NCI-H82 (cell line): ENCODE results near the gene AQP10.
"Not testable (repeated sequence)": the region's sequence is repeated elsewhere in the genome, so short reads cannot be mapped to it uniquely, and the experiment has no call there.

Source experiments
- DNase-seq: peaks from one replicate; lab custom pipeline; 2025; lab: John Stamatoyannopoulos, UW

The AQP10 gene

GRCh38 chr1:154344977-154345837 lies 24.3 kb downstream of the AQP10 start:
- DNase-seq = peak; percentile 78

GRCh38 chr1:154346276-154346917 lies 25.5 kb downstream of the AQP10 start:
- no peak for DNase-seq

- DNase-seq = no peak
Measured at GRCh38 chr1:154347961-154348360, 27.1 kb downstream of the AQP10 start.

GRCh38 chr1:154348429-154349076 lies 27.7 kb downstream of the AQP10 start:
- no peak for DNase-seq

GRCh38 chr1:154349121-154349520 lies 28.2 kb downstream of the AQP10 start:
- DNase-seq = no peak

- DNase-seq = no peak
Measured at GRCh38 chr1:154350383-154350782, 29.5 kb downstream of the AQP10 start.

GRCh38 chr1:154351363-154352068 lies 30.6 kb downstream of the AQP10 start:
- DNase-seq = no peak

- DNase-seq = peak; percentile 49
Measured at GRCh38 chr1:154352245-154352580, 31.3 kb downstream of the AQP10 start.

- DNase-seq = peak; percentile 85
Measured at GRCh38 chr1:154352581-154353459, 31.9 kb downstream of the AQP10 start.

GRCh38 chr1:154353460-154353904 lies 32.6 kb downstream of the AQP10 start:
- peak; percentile 21 for DNase-seq

- DNase-seq = no peak
Measured at GRCh38 chr1:154353966-154354365, 33.1 kb downstream of the AQP10 start.

GRCh38 chr1:154358519-154358918 lies 37.6 kb downstream of the AQP10 start:
- DNase-seq = no peak

GRCh38 chr1:154360288-154360687 lies 39.4 kb downstream of the AQP10 start:
- DNase-seq = no peak

- DNase-seq = not testable (repeated sequence)
Measured at GRCh38 chr1:154360881-154361280, 40.0 kb downstream of the AQP10 start.

GRCh38 chr1:154361357-154361756 lies 40.5 kb downstream of the AQP10 start:
- DNase-seq = no peak

GRCh38 chr1:154371436-154371835 lies 50.5 kb downstream of the AQP10 start:
- DNase-seq = no peak

- DNase-seq = not testable (repeated sequence)
Measured at GRCh38 chr1:154373777-154374357, 53.0 kb downstream of the AQP10 start.
